Loucy (cell line): ENCODE results near the gene NBPF3.
A peak's percentile ranks its signal among the peaks of the same experiment; 100 is the strongest.

Experiments used
- H2AFZ ChIP-seq: fragments of 200-600 bp; sonication (generic); 2 replicates; pipeline ENCODE4 v1.6.0; 2016; ENCODE audit warnings: antibody characterized with exemption, mild to moderate bottlenecking, low read length, moderate library complexity
- H3F3A ChIP-seq: fragments of 200-600 bp; 2 replicates; pipeline ENCODE4 v1.6.0; 2016; ENCODE audit warnings: antibody characterized with exemption, low read depth, mild to moderate bottlenecking
- H3K27me3 ChIP-seq: fragments of 200-600 bp; sonication (generic); 2 replicates; pipeline ENCODE4 v1.6.1; 2014; ENCODE audit warnings: low read length, mild to moderate bottlenecking; ENCODE audit not compliant: insufficient read depth, poor library complexity, severe bottlenecking
- H3K36me3 ChIP-seq: fragments of 200-600 bp; sonication (generic); 2 replicates; pipeline ENCODE4 v1.6.1; 2016; ENCODE audit warnings: low read length; ENCODE audit not compliant: insufficient read depth
- H3K4me1 ChIP-seq: fragments of 200-600 bp; sonication (generic); 2 replicates; pipeline ENCODE4 v1.5.1; 2014; ENCODE audit warnings: low read length, mild to moderate bottlenecking; ENCODE audit not compliant: insufficient read depth, poor library complexity, severe bottlenecking
- H3K4me2 ChIP-seq: fragments of 200-600 bp; sonication (generic); 2 replicates; pipeline ENCODE4 v1.6.0; 2014; ENCODE audit warnings: antibody characterized with exemption, low read length, low read depth, mild to moderate bottlenecking; ENCODE audit not compliant: poor library complexity, severe bottlenecking
- H3K4me3 ChIP-seq: fragments of 200-600 bp; sonication (generic); 2 replicates; pipeline ENCODE4 v1.5.1; 2014; ENCODE audit warnings: low read length, mild to moderate bottlenecking, mixed read lengths; ENCODE audit not compliant: poor library complexity, severe bottlenecking
- H3K79me2 ChIP-seq: fragments of 200-600 bp; sonication (generic); 2 replicates; pipeline ENCODE4 v1.6.1; 2014; ENCODE audit warnings: low read length; ENCODE audit not compliant: insufficient read depth
- H3K9ac ChIP-seq: fragments of 200-600 bp; sonication (generic); 2 replicates; pipeline ENCODE4 v1.6.0; 2014; ENCODE audit warnings: mild to moderate bottlenecking, low read depth, low read length, moderate library complexity; ENCODE audit not compliant: poor library complexity, severe bottlenecking
- H3K9me2 ChIP-seq: fragments of 200-600 bp; sonication (generic); replicated peaks from 2 replicates; pipeline ENCODE4 v1.6.1; 2016; ENCODE audit warnings: low read depth, low read length, mixed read lengths
- H3K9me3 ChIP-seq: fragments of 200-600 bp; sonication (generic); 2 replicates; pipeline ENCODE4 v1.6.1; 2014; ENCODE audit warnings: mild to moderate bottlenecking, antibody characterized with exemption, low read length, low read depth; ENCODE audit not compliant: insufficient read depth
- H4K20me1 ChIP-seq: fragments of 200-600 bp; sonication (generic); 2 replicates; pipeline ENCODE4 v1.6.0; 2014; ENCODE audit warnings: antibody characterized with exemption, low read length, mild to moderate bottlenecking; ENCODE audit not compliant: insufficient read depth, poor library complexity, severe bottlenecking
- CTCF ChIP-seq: fragments of 200-600 bp; sonication (generic); conservative IDR thresholded peaks from 2 replicates; pipeline ENCODE4 v1.5.1; 2014; ENCODE audit warnings: mild to moderate bottlenecking, antibody characterized with exemption, low read length
- EZH2phosphoT487 ChIP-seq: fragments of 200-600 bp; IDR thresholded peaks from 2 replicates; pipeline ENCODE4 v1.6.1; 2018; ENCODE audit warnings: antibody characterized with exemption, mild to moderate bottlenecking, moderate library complexity, borderline replicate concordance

The NBPF3 gene

DNA sequence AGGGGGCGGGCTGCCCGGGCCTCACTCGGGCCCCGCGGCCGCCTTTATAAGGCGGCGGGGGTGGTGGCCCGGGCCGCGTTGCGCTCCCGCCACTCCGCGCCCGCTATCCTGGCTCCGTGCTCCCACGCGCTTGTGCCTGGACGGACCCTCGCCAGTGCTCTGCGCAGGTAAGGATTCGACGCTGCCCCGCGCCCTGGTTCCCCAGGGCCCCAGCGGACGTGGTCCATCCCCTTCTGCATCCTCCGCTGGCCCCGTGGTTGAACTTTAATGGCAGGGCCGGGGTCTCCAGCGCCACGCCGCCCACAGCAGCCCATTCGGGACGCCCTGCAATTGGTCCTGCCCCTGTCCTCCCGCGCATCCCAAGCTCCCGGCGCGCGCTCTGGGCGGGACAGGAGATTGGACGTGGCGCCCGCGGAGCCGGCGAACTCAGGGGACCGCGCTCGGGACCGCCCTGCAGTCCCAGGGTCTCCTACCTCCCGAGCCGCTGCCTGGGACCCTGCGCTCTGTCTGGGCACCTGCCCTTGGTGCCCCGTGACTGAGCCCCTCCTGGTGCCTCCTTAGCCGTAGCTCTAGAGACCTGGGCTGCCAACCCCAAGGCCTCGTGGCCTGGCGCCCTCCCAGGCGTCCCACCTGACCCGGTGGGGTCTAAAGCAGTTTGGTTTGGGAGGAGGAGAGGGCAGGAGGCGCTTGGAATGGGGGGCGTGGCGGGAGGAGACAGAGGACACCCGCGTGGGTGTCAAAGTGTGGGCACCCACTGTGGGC lies 69.6 kb downstream of the NBPF3 start, which contains the start of gene ALPL:
Gene ALPL, plus strand, starts transcription at position 73 of the 762 bp plus-strand sequence. CDS start 44,659 bp downstream, outside the sequence.
- H3F3A ChIP-seq: no peaks in the 10 kb centered on the region
- no peaks in the 10 kb centered on the region for H3K36me3 ChIP-seq
- H3K79me2 ChIP-seq: no peaks in the 10 kb centered on the region
- TF ChIP-seq CTCF: no peak
- TF ChIP-seq EZH2phosphoT487: no peak
- no peak within 1 kb of the TSS for H3K9ac ChIP-seq
- H3K9me3 ChIP-seq: no peaks in the 10 kb centered on the region
- H3K27me3 ChIP-seq: no peaks in the 10 kb centered on the region
- H2AFZ ChIP-seq: no peak within 1 kb of the TSS
- H3K4me2 ChIP-seq: no peak within 1 kb of the TSS
- H3K4me1 ChIP-seq: peaks cover 3% of the 10 kb centered on the region
- no peaks in the 10 kb centered on the region for H3K9me2 ChIP-seq
- H3K4me3 ChIP-seq: no peak within 1 kb of the TSS
- no peaks in the 10 kb centered on the region for H4K20me1 ChIP-seq

GRCh38 chr1:21510113-21510493 lies 70.2 kb downstream of the NBPF3 start:
- Histone ChIP-seq H3K4me2 (no peak overlapping the region), H4K20me1 (no peaks in the 10 kb centered on the region), H3K36me3 (no peaks in the 10 kb centered on the region), H3K4me3 (no peak overlapping the region), H3K9me3 (no peaks in the 10 kb centered on the region), H3K9ac (no peak overlapping the region), H3K79me2 (no peaks in the 10 kb centered on the region), H3K4me1 (peaks cover 7% of the 10 kb centered on the region), H2AFZ (no peak overlapping the region), H3F3A (no peaks in the 10 kb centered on the region), H3K27me3 (no peaks in the 10 kb centered on the region), H3K9me2 (no peaks in the 10 kb centered on the region)
- no peak for TF ChIP-seq CTCF

DNA sequence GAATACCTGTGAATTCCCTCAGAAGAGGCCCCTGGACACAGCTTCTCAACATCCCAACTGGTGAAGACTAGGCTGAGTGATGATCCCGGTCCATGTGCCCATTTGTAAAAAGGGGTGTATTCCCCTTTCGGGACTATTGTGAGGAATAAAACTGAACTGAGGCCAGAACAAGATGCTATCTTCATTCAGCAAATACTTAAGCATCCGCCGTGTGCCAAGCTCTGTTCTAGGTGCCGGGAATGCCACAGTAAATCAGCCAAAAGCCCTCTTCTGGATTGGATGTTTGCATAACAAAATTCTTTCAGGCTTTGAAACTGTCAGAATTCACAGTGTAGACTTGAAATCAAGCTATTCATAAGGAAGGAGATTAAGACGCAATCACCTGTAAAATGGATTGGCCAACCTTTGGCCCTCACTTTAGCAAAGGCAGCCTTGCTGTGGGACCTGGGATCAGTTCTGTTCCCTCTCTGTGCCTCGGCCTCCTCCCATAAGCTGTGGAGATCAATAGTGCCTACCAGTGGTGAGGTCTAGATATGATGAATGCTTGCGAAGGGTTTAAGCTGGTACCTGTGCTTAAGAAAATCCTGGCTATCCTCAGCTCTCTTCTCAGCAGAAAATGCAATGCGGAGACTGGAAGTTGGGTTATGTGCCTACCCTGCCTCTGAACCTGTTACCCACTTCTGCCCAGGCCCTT lies 71.1 kb downstream of the NBPF3 start:
- H3K9me2 ChIP-seq: no peaks in the 10 kb centered on the region
- H4K20me1 ChIP-seq: no peaks in the 10 kb centered on the region
- no peaks in the 10 kb centered on the region for H3F3A ChIP-seq
- peaks cover 7% of the 10 kb centered on the region for H3K4me1 ChIP-seq
- no peaks in the 10 kb centered on the region for H3K79me2 ChIP-seq
- no peaks in the 10 kb centered on the region for H3K9me3 ChIP-seq
- H3K9ac ChIP-seq: no peak overlapping the region
- no peak overlapping the region for H3K4me3 ChIP-seq
- TF ChIP-seq CTCF: peak; percentile 44
- TF ChIP-seq EZH2phosphoT487: no peak
- H3K36me3 ChIP-seq: no peaks in the 10 kb centered on the region
- no peaks in the 10 kb centered on the region for H3K27me3 ChIP-seq
- no peak overlapping the region for H3K4me2 ChIP-seq
- H2AFZ ChIP-seq: no peak overlapping the region
